PC-3 (cell line): ENCODE measurements around the gene KCNQ1.

ENCODE experiments used
- CTCF ChIP-seq: fragments of 300-600 bp; sonication (generic); conservative IDR thresholded peaks from 2 replicates; pipeline ENCODE4 v1.5.1; 2017; ENCODE audit warnings: antibody characterized with exemption, low read depth, mild to moderate bottlenecking, low read length
- EZH2 ChIP-seq: fragments of 300-600 bp; sonication (generic); IDR thresholded peaks from one replicate; pipeline ENCODE4 v1.6.1; 2017; ENCODE audit warnings: antibody characterized with exemption, mild to moderate bottlenecking, low read length; ENCODE audit not compliant: unreplicated experiment

GRCh38 chr11:2576111-2576510, 131.3 kb downstream of the KCNQ1 start:
- no peak for TF ChIP-seq CTCF
- TF ChIP-seq EZH2 = no peak
